Measurements from ENCODE around the gene SLC28A1. TPM values are rescaled to one million over a fixed set of nuclear protein-coding genes. Genes with fewer than 3 reads are reported as not detected.

The SLC28A1 gene
- total RNA-seq, 1 experiment from 2014 or later: 0.17 TPM

DNA sequence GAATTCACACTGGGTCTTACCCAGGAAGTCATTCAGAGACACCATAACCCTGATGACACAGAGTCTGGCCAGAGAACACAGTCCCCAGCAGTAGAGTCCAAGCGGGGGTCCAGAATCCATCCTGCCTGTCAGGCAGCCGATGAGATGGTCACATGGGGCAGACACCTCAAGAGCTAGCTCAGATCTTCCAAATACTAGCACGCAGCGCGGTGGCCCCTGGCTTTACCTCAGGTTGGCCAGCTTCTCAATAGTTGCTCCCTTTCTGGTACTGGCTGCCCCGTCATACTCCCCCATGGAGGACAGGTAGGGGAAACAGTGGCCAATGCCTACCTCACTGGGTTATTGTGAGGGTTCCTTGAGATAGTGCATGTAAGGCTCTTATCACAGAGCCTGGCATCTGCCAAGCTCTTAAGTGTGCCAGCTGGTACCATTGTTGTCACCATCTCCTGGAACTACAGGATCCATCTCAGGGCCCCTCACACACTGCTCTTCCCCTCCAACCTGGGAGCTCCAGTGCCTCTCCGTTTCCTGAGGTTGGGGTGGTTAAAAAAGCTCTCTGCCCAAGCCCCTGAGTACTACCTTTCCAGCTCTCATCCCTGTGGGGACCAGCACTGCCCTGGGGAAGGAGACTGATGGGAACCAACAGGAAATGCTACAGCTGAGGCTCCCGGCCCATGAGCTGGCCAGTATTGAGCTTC is 3.5 kb upstream of the SLC28A1 start:
- BruUV-seq (replicated peaks): no TSS peak
- Mint-ChIP-seq H3K4me3 (ENCODE audit: low read depth, unreplicated experiment) (no peak overlapping the region), H3K27me3 (ENCODE audit: unreplicated experiment) (no peaks in the 10 kb centered on the region), H3K27ac (ENCODE audit: unreplicated experiment) (no peak overlapping the region), H3K9me3 (ENCODE audit: low read depth, unreplicated experiment) (no peaks in the 10 kb centered on the region), H3K36me3 (ENCODE audit: insufficient read depth, unreplicated experiment) (peaks cover 4% of the 10 kb centered on the region), H3K4me1 (ENCODE audit: low read depth, unreplicated experiment) (peaks cover 49% of the 10 kb centered on the region)
- DNase-seq: no peak
- CTCF ChIA-PET: interaction anchor here (0.7 kb wide), 1 partner anchor 11 kb away, joined by 9 read pairs; no protein-coding TSS in a partner anchor
- intact Hi-C loops (cut with micrococcal nuclease; ENCODE audit: unreplicated experiment): no loop called here
- TF ChIP-seq, protein P1, sequence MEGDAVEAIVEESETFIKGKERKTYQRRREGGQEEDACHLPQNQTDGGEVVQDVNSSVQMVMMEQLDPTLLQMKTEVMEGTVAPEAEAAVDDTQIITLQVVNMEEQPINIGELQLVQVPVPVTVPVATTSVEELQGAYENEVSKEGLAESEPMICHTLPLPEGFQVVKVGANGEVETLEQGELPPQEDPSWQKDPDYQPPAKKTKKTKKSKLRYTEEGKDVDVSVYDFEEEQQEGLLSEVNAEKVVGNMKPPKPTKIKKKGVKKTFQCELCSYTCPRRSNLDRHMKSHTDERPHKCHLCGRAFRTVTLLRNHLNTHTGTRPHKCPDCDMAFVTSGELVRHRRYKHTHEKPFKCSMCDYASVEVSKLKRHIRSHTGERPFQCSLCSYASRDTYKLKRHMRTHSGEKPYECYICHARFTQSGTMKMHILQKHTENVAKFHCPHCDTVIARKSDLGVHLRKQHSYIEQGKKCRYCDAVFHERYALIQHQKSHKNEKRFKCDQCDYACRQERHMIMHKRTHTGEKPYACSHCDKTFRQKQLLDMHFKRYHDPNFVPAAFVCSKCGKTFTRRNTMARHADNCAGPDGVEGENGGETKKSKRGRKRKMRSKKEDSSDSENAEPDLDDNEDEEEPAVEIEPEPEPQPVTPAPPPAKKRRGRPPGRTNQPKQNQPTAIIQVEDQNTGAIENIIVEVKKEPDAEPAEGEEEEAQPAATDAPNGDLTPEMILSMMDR (IDR thresholded peaks at IDR 0.05; ENCODE audit: unreplicated experiment): no peak

DNA sequence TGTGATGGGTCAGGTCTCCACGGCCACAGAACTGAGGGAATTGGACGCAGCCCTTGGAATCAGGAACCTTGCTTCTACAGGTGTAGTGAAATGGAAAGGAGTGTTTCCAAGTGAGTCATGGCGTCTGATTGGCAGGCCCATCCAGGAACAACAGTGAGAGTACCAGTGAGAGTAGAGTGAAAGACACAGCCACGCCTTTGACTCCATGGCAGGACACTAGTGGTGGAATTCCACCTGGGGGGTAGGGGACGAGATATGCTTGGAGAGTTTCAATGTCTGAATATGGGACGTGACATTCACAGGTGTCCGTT is 3.0 kb upstream of the SLC28A1 start:
- DNase-seq: no peak
- Mint-ChIP-seq H3K36me3 (ENCODE audit: insufficient read depth, unreplicated experiment) (peaks cover 4% of the 10 kb centered on the region), H3K27me3 (ENCODE audit: unreplicated experiment) (no peaks in the 10 kb centered on the region), H3K4me3 (ENCODE audit: low read depth, unreplicated experiment) (no peak overlapping the region), H3K4me1 (ENCODE audit: low read depth, unreplicated experiment) (peaks cover 53% of the 10 kb centered on the region), H3K27ac (ENCODE audit: unreplicated experiment) (no peak overlapping the region), H3K9me3 (ENCODE audit: low read depth, unreplicated experiment) (no peaks in the 10 kb centered on the region)
- CTCF ChIA-PET: no interaction called here
- BruUV-seq (replicated peaks): no TSS peak
- TF ChIP-seq, protein P1 (IDR thresholded peaks at IDR 0.05; ENCODE audit: unreplicated experiment): no peak
- intact Hi-C loops (cut with micrococcal nuclease; ENCODE audit: unreplicated experiment): no loop called here

DNA sequence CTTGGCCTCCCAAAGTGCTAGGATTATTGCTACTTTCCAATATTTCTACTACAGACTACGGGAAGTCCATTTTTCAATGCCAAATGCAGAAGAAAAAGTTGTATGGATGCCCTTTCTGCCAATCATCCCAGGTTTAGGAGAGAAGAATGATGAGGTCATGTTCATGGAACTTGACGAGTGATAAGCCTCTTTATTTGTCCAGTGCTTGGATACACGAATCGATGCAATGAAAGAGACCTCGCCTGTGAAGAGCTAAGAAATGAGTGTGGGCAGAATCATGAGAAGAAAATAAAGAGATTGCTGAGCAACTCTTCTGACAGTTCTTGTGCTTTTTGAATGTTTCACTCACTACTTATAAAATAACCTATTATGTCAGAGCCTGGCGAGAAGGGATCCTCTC is 996 bp upstream of the SLC28A1 start:
- Mint-ChIP-seq H3K27me3 (ENCODE audit: unreplicated experiment) (no peaks in the 10 kb centered on the region), H3K36me3 (ENCODE audit: insufficient read depth, unreplicated experiment) (peaks cover 4% of the 10 kb centered on the region), H3K9me3 (ENCODE audit: low read depth, unreplicated experiment) (no peaks in the 10 kb centered on the region), H3K4me3 (ENCODE audit: low read depth, unreplicated experiment) (no peak overlapping the region), H3K4me1 (ENCODE audit: low read depth, unreplicated experiment) (peaks cover 34% of the 10 kb centered on the region), H3K27ac (ENCODE audit: unreplicated experiment) (peak overlapping the region; percentile 3)
- BruUV-seq (replicated peaks): no TSS peak
- peak; percentile 24 for DNase-seq
- intact Hi-C loops (cut with micrococcal nuclease; ENCODE audit: unreplicated experiment): loop anchor here (2.0 kb wide), 1 partner anchor 45 kb away; no protein-coding TSS in a partner anchor
- CTCF ChIA-PET: interaction anchor here (1.0 to 1.9 kb wide), 3 partner anchors 17 to 43 kb away, joined by 3 to 7 read pairs (median 4); no protein-coding TSS in a partner anchor
- TF ChIP-seq, protein P1 (IDR thresholded peaks at IDR 0.05; ENCODE audit: unreplicated experiment): no peak

DNA sequence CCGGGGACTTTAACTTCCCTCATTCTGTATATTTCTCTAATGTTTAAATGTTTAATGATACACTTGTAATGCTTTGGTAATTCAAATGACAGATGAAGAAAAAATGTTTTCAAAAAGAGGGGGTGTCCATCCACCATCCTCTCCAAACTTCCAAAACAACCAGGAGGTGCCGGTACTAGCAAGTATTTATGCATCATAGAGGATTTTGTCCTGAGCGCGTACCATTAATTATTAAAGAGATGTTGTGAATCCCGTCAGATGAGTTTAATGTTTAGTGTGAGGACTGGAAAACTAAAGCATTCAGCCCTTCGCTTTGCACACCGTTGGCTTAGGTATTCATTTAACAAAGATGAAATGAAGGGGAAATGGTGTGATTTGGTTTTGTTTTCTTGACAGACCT is 1.3 kb downstream of the SLC28A1 start:
- no peak for DNase-seq
- Mint-ChIP-seq H3K36me3 (ENCODE audit: insufficient read depth, unreplicated experiment) (peaks cover 4% of the 10 kb centered on the region), H3K4me3 (ENCODE audit: low read depth, unreplicated experiment) (no peak overlapping the region), H3K9me3 (ENCODE audit: low read depth, unreplicated experiment) (no peaks in the 10 kb centered on the region), H3K27ac (ENCODE audit: unreplicated experiment) (no peak overlapping the region), H3K4me1 (ENCODE audit: low read depth, unreplicated experiment) (peaks cover 32% of the 10 kb centered on the region), H3K27me3 (ENCODE audit: unreplicated experiment) (no peaks in the 10 kb centered on the region)
- intact Hi-C loops (cut with micrococcal nuclease; ENCODE audit: unreplicated experiment): no loop called here
- CTCF ChIA-PET: no interaction called here
- no TSS peak for BruUV-seq (replicated peaks)
- TF ChIP-seq, protein P1 (IDR thresholded peaks at IDR 0.05; ENCODE audit: unreplicated experiment): no peak

All from Calu3 (cell line).